ENCODE data around the gene TYW3.

DNA sequence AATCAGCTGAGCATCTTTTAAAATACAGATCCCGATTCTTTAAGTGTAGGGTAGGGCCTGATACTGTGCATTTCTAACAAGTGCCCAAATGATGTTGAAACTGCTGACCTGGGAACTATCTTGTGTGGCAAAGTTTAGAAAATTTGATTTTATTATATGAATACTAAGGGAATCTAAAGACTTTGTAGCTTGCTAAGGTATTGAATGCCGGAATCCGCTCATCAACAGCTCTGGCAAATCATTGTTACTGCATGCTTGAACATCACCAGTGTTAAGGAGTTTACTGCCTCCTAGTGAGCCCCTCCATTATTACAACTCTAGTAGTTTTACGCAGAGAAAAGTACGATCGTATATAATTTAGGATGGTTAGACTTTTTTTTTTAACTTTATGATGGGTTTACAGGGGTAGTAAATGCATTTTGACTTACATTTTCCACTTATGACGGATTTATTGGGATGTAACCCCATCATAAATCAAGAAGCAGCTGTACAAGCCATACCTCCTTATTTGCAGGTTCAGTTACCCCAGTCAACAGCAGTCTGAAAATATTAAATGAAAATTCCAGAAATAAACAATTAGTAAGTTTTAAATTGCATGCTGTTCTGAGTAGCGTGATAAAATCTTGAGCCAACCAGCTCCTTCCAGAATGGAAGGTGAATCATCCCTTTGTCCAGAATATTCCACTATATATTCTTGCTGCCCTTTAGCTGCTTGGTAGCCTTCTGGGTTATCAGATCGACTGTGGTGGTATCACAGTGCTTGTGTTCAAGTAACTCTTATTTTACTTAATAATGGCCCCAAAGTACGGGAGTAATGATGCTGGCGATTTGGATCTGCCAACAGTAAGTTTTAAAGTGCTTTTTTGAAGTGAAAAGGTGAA, 892 bp downstream of the TYW3 start:
- TF ChIP-seq EZH2 (IDR thresholded peaks at IDR 0.05; ENCODE audit: borderline replicate concordance, low read depth, low read length, poor library complexity, severe bottlenecking) (no peak), CTCF (conservative IDR thresholded peaks at IDR 0.05; ENCODE audit: low read depth, low read length) (peak; percentile 80)
